Kasumi-1 (cell line): ENCODE results near the gene HNRNPM.

Experiments used
- DNase-seq, 2 experiments: peaks; one replicate each; lab custom pipeline; 2025; lab: John Stamatoyannopoulos, UW

The HNRNPM gene

GRCh38 chr19:8485561-8486371, 41.0 kb downstream of the HNRNPM start:
- no peak for DNase-seq

DNA sequence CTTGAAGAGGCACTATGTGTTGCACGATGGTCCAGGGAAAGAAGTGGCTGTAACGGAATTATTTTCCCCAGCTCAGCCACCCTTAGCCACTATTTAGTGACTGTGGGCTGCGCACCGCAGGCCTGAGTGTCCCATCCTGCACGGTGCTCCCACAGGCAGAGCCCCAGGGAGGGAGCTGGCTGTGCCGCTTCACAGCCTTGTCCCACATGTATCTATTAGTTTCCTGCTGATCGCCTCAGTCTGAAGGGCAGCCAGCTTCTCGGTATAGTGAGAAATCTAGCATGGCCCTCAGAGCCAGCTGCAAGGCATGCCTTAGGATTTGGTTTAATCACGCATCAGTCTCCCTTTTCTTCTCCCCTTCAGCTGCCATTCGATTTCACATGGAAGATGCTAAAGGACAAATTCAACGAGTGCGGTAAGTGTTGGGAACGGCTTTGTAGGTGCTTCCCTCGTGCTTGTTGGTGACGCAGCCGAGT, 41.9 kb downstream of the HNRNPM start:
- DNase-seq, result peak in 1 of 2 experiments; percentile 50

DNA sequence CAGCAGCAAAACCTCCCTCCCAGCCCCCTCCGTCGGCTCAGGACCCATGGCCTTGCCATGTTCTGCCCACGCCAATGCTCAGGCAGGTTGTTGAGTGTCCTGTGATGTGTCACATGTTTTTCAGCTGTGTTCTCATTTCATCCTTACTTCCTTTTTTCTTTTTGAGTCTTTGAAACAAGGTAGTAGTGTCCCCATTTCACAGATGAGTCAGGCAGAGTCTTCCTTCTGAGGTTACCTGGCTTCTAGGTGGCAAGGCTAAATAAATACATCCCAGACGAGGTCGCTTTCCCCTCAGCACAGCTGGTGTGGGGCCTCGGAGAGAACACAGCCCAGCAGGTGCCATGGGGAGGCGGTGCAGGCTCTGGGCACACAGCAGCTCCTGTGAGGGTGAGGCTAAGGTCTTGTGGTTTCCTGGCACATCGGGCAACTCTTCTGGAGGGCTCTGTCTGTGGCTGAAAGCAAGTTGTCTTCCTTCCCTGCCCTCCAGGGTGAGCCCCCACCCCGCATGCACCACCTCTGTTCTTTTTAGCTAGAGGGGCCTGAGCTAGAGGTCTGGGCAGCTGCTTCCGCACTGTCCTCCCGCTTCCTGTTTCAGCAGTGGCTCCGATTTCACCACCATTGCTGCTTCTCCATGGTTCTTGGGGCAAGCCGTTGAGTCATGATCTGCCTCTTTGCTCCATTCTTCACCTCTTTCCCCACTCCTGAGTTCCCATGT, 42.5 kb downstream of the HNRNPM start:
- peak; percentile 99 for DNase-seq

DNA sequence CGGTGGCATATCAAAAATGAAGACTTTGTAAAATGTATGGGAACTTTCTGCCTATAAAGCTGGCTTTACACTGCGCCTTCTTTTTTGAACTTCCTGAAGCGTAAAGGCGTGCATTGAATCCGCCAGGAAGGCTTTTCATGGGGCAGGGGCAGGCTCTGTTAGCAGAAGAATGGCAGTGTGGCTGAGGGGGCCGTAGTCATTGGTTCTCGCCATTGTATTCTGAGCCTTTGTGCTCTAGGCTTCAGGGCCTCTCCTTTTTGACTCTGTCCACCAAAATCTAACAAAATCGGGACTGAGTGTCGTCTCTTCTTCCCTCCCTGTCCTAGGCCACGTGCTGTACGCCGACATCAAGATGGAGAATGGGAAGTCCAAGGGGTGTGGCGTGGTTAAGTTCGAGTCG, 43.6 kb downstream of the HNRNPM start:
- no peak for DNase-seq

GRCh38 chr19:8489561-8490394, 45.0 kb downstream of the HNRNPM start:
- DNase-seq, result no peak

DNA sequence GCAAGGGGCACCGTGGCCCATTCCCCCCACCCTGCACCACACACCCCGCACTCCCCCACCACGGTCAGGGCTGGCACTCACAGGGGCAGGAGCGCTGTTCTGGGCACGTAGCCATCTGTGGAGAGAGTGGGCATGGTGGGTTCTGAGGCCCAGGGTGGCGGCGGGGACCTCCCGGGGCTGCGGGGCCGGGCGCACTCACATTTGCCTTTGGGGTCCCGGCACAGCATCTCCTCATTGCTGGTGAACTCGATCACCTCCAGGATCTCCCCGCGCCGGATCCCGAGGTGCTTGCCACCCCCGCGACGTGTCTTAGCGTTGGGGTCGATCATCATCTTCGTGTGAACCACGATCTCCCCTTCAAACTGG, 45.6 kb downstream of the HNRNPM start:
- no peak for DNase-seq

DNA sequence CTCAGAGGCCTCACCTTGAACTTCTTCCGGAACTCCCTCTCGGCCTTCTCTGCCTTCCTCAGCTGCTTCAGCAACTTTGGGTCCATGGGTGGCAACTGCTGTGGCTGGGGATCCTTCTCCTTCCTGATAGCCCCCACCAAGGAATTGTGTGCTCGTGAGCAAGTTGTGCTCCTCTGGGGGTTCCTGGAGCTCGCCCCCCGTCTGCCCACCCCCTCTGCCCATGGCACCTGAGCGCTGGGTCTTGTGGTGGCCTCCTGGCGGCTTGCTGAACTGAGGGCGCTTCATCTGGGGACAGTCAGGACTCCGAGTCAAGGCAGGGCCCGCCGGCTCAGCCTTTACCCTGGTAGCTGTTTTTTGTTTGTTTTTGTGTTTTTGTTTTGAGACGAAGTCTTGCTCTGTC, 46.1 kb downstream of the HNRNPM start:
- DNase-seq, result no peak

DNA sequence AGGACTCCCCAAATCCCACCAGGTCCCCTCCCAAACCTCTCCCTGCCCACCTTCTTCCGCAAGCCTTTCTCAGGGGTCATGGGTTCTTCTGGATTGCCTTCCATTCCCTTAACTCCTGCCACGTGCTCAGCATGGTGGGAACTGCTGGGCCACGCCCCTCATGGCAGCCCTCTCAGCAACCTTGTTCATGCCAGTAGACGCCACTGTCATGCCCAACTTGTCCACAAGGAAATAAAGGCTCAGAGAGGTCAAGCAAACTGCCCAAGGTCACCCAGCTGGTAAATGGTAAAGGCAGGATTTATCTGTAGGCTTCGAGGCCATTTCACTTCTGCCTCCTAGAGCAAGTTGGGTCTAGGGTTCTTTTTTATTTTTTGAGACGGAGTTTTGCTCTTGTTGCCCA, 46.8 kb downstream of the HNRNPM start:
- no peak for DNase-seq

DNA sequence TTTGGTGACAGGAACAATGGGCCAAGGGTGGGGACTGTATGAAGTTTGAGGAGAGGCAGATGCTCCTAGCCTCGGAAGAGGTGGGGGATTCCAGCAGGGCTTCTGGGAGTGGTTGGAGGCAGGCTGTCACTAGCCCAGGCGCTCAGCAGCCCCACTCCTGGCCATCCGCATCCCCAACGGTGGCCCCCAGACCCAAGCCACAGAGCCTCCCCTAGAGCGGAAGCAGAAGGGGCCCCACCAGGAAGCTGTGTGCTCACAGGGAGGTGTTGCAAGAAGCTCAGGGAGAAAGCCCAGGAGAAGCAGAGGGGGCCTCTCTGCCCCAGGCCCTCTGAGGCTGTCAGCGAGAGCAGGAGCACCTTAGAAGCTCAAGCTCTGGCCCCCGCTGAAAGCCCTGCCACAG, 49.4 kb downstream of the HNRNPM start:
- DNase-seq, result peak; percentile 98

DNA sequence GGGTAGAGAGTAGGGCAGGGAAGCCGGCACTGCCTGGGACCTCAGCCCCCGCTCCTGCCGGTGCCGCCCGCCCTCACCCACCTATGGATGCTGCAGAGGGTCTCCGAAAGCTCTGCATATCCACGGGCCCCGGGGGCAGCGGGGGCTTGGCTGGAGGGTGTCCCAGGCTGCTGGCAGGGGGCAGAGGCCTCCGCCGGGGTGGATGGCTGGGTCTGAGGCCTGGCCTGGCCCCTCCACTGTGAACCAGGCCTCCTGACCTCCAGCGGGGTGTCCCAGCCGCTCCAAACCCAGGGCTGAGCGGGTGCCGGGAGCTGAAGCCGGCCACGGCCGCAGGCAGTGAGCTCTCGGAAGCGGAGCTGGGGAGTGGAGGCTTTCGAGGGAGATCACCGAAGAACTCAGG, 53.5 kb downstream of the HNRNPM start:
- no peak for DNase-seq

DNA sequence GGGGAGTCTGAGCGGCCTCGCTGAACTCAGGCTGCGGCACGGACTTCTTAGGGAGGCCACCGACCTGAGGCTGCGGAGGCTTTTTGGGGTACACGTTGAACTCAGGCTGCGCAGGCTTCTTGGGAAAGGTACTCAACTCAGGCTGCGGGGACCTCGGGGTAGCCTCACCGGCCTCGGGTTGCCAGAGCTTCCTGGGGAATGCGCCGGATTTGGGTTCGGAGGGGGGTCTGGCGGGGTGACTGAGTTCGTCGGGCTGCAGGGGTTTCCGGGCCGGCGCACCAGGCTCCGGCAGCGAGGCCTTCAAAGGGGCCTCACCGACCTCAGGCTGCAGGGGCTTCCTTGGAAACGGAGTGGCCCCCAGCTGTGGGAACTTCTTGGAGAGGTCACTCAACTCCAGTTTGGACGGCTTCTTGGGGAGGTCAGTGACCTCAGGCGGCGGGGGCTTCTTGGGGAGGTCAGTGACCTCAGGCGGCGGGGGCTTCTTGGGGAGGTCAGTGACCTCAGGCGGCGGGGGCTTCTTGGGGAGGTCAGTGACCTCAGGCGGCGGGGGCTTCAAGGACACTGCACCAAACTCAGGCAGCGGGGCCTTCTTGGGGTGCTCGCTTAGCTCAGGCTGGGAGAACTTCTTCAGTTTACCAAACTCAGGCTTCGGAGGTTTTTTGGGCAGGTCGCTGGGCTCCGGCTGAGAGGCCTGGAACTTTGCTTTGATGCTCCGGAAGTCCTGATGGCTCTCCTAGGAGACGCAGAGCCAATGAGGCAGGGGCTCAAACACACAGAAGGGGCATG, 54.5 kb downstream of the HNRNPM start:
- no peak for DNase-seq

- peak; percentile 95 to 98 for DNase-seq
Measured at GRCh38 chr19:8500158-8500557, 55.4 kb downstream of the HNRNPM start.

GRCh38 chr19:8501516-8501915, 56.7 kb downstream of the HNRNPM start:
- no peak for DNase-seq

- no peak for DNase-seq
Measured at GRCh38 chr19:8501981-8502380, 57.2 kb downstream of the HNRNPM start.

- no peak for DNase-seq
Measured at GRCh38 chr19:8503510-8503909, 58.7 kb downstream of the HNRNPM start.

DNA sequence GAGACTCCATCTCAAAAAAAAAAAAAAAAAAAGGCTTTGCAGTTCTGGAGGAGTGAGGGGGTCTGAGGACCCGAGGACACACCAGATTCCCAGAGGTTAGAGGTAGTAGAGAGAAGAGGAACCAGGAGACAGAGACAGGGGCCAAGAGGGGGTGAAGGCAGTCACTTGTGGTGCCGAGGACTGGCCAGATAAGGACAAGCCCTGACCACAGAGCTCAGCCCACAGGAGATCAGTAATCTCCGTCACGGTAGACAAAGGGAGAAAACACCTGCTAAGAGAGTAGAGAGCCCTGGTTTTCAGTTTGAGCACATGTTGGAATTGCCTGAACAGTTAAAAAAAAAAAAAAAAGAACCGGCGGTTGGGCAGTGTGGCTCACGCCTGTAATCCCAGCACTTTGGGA, 59.4 kb downstream of the HNRNPM start:
- no peak for DNase-seq

DNA sequence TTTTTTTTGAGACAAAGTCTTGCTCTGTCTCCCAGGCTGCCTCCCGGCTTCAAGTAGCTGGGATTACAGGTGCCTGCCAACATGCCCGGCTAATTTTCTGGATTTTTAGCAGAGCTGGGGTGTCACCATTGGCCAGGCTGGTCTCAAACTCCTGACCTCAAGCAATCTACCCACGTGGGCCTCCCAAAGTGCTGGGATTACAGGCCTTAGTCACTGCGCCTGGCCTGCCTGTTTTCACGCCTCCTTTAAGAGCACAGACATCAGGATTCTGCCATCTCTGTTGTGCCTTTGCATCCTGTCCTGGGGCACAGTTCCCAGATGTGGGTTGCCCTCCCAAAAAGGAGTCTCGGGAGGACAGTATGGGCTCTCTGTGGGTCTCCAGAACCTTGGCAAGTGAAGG, 60.1 kb downstream of the HNRNPM start:
- no peak for DNase-seq

- peak; percentile 72 to 75 for DNase-seq
Measured at GRCh38 chr19:8505680-8506401, 61.1 kb downstream of the HNRNPM start.

GRCh38 chr19:8506402-8506957, 61.7 kb downstream of the HNRNPM start:
- DNase-seq, result no peak

GRCh38 chr19:8510589-8511115, 65.9 kb downstream of the HNRNPM start:
- DNase-seq, result no peak
